Measurements from ENCODE around the gene CHPF2. TPM values are rescaled to one million over a fixed set of nuclear protein-coding genes. Genes with fewer than 3 reads are reported as not detected.

Gene CHPF2
- total RNA-seq, 1 donor from 2014 or later: 43.0 TPM

Other genes with a start within 250 kb of the CHPF2 start
- 50.7 TPM for gene NOS3, start 241.5 kb upstream of the CHPF2 start, total RNA-seq
- 0.55 TPM for gene ATG9B, start 208.0 kb upstream of the CHPF2 start, total RNA-seq
- 32.4 TPM for gene ABCB8, start 204.0 kb upstream of the CHPF2 start, total RNA-seq
- gene ASIC3, start 184.0 kb upstream of the CHPF2 start, total RNA-seq: 0.34 TPM
- 5.5 TPM for gene CDK5, start 174.6 kb upstream of the CHPF2 start, total RNA-seq
- gene SLC4A2, start 172.9 kb upstream of the CHPF2 start, total RNA-seq: 74.2 TPM
- 91.7 TPM for gene FASTK, start 151.7 kb upstream of the CHPF2 start, total RNA-seq
- gene TMUB1, start 149.0 kb upstream of the CHPF2 start, total RNA-seq: 24.9 TPM
- 178 TPM for gene AGAP3, start 146.0 kb upstream of the CHPF2 start, total RNA-seq
- not detected for gene GBX1, start 64.8 kb upstream of the CHPF2 start, total RNA-seq
- not detected for gene ASB10, start 45.2 kb upstream of the CHPF2 start, total RNA-seq
- gene H2BK1, start 22.0 kb upstream of the CHPF2 start, total RNA-seq: not detected
- 33.9 TPM for gene ABCF2, start 5.3 kb upstream of the CHPF2 start, total RNA-seq
- gene SMARCD3, start 16.2 kb downstream of the CHPF2 start, total RNA-seq: 67.4 TPM
- 56.4 TPM for gene NUB1, start 109.3 kb downstream of the CHPF2 start, total RNA-seq
- 4.3 TPM for gene WDR86, start 177.6 kb downstream of the CHPF2 start, total RNA-seq
- not detected for gene CRYGN, start 207.7 kb downstream of the CHPF2 start, total RNA-seq

All from ureter (tissue), 1 donor.